Stimulated activated naive B cell treated with anti-CD40 and anti-IgM and Interleukin-4, amounts not matched to agents 10 μg/mL and 1 μg/mL and 100 μg/mL, for 72 hours (primary cell): ENCODE data around the gene BRSK2.

Experiments
- ATAC-seq, 2 donors: fragments of 150-1000 bp; cut with Tn5 transposase; replicated peaks; 2 replicates each; pipeline ENCODE4 v1.10.0; 2021; ENCODE audit warnings: moderate library complexity in 1 of 2
- DNase-seq: peaks from one replicate; pipeline ENCODE4 v3.0.0; 2021
- H3K27ac Mint-ChIP-seq: one replicate; pipeline ENCODE4 v1.8.0; 2022; ENCODE audit warnings: mild to moderate bottlenecking, mixed read lengths
- H3K27me3 Mint-ChIP-seq, 2 donors: one replicate each; pipeline ENCODE4 v1.8.0; 2022; ENCODE audit warnings: mixed read lengths in 2 of 2
- H3K36me3 Mint-ChIP-seq, 2 donors: one replicate each; pipeline ENCODE4 v1.8.0; 2022; ENCODE audit warnings: mixed read lengths in 2 of 2, mild to moderate bottlenecking in 1 of 2
- H3K4me1 Mint-ChIP-seq, 2 donors: one replicate each; pipeline ENCODE4 v1.8.0; 2022; ENCODE audit warnings: mixed read lengths in 2 of 2, mild to moderate bottlenecking in 1 of 2
- H3K4me3 Mint-ChIP-seq, 2 donors: one replicate each; pipeline ENCODE4 v1.8.0; 2022; ENCODE audit warnings: mild to moderate bottlenecking in 2 of 2, mixed read lengths in 2 of 2, moderate library complexity in 1 of 2
- H3K9me3 Mint-ChIP-seq, 2 donors: one replicate each; pipeline ENCODE4 v1.8.0; 2022; ENCODE audit warnings: mixed read lengths in 2 of 2, mild to moderate bottlenecking in 1 of 2

Gene BRSK2

DNA sequence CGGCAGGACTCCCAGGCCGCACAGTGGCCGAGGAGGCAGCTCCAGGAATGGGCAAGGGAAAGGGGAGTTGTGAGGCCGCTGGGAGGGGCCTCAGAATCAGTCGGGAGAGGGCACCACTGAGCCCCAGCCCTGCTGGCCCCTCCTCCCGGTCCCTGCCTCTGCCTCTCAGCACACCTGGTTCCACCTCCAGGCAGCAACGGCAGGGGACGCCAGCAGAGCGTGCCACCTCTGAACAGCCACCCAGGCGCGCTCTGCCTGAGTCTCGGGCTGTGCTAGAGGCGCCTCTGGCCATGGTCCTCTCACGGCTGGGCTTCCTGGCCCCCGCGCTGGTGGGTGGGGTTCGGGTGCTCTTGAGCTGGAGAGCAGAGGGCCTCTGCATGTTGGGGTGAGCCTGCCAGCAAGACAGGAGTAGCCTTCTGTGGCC, 63.9 kb downstream of the BRSK2 start:
- Mint-ChIP-seq H3K9me3 (no peaks in the 10 kb centered on the region), H3K27me3 (no peaks in the 10 kb centered on the region)

DNA sequence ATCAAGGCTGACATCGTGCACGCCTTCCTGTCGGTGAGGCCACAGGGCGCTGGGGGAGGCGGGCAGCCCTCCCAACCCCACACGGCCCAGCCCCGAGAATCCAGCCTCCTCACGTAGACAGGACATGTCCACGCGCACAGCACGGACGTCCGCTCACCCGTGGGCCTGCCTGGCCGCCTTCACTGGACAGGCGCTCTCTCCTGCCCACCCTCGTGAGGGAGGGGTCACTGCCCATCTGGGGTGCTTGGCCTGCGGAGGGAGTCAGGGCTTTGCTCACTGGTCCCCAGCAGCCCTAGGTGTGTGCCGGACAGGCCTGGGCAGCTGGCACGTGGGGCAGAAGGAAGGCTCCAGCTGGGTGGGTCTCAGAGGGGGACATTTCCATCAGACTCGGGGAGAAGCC, 64.8 kb downstream of the BRSK2 start:
- H3K36me3 Mint-ChIP-seq, result no peaks in the 10 kb centered on the region
- H3K4me1 Mint-ChIP-seq, result peaks cover 4 to 6% of the 10 kb centered on the region in 2 donors
- no peak for DNase-seq
- H3K27me3 Mint-ChIP-seq, result no peaks in the 10 kb centered on the region
- H3K4me3 Mint-ChIP-seq, result no peak overlapping the region
- no peak for ATAC-seq
- H3K9me3 Mint-ChIP-seq, result no peaks in the 10 kb centered on the region
- H3K27ac Mint-ChIP-seq, result no peak overlapping the region

More for the DNA sequence above, 63.9 kb downstream of the BRSK2 start:
- Mint-ChIP-seq H3K4me3 (no peak overlapping the region), H3K4me1 (peaks cover 6 to 10% of the 10 kb centered on the region in 2 donors), H3K36me3 (no peaks in the 10 kb centered on the region), H3K27ac (no peak overlapping the region)
- DNase-seq, result peak; percentile 25
- peak; percentile 83 to 87 for ATAC-seq

DNA sequence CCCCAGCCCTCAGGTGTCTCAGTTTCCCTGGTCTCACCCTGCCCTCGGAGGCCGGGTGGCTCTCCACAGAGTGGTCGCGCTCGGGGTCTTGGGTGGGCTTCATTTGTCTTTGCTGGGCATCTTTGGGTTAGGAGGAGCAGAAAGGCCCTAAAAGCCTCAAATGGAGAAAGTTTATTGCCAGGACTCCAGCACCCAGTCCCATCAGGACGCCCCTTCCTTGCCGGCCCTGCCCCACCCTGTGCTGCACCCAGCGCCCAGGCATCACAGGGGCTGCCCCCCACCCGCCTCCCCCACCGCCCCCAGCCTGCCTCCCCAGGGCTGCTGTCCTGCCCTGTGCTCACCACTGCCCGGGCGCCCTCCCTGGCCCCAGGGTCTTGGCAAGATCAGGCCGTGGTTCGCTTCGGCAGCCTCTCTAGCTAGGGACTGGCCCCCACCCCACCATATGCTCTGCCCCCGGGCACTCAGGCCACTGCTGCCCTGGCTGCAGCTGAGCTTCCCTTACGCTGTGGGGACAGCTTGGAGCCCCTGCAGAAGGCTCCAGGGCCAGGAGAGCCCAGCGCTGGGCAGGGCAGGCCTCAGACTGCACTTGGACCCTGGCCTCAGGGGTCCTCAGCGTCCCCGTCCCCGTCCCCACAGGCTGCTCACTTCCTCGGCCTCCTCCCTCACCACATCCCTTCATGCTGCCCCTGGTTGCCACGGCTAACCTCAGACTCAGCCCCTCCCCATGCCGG, 65.5 kb downstream of the BRSK2 start:
- H3K4me1 Mint-ChIP-seq, result peaks cover 4 to 6% of the 10 kb centered on the region in 2 donors
- no peaks in the 10 kb centered on the region for H3K9me3 Mint-ChIP-seq
- ATAC-seq (no peak), DNase-seq (no peak)
- no peak overlapping the region for H3K4me3 Mint-ChIP-seq
- no peaks in the 10 kb centered on the region for H3K36me3 Mint-ChIP-seq
- no peak overlapping the region for H3K27ac Mint-ChIP-seq
- no peaks in the 10 kb centered on the region for H3K27me3 Mint-ChIP-seq

DNA sequence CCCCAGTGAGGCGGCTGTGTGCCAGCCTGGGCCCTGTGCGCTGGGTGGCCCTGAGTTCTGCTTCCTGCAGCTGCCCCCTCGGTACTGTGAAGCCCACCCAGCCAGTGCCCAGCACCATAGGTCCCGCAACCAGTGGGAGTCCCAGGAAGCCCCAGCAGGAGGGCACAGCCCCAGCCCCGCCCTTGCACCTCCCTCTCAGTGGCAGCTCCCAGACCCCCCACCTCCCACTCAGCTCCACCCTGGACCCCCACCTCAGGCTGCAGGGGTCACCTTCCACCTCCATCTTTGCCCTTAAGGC, 66.0 kb downstream of the BRSK2 start:
- H3K27me3 Mint-ChIP-seq, result no peaks in the 10 kb centered on the region
- ATAC-seq, result no peak
- no peaks in the 10 kb centered on the region for H3K36me3 Mint-ChIP-seq
- DNase-seq, result no peak
- peaks cover 4 to 6% of the 10 kb centered on the region in 2 donors for H3K4me1 Mint-ChIP-seq
- H3K4me3 Mint-ChIP-seq, result no peak overlapping the region
- H3K27ac Mint-ChIP-seq, result no peak overlapping the region
- no peaks in the 10 kb centered on the region for H3K9me3 Mint-ChIP-seq

DNA sequence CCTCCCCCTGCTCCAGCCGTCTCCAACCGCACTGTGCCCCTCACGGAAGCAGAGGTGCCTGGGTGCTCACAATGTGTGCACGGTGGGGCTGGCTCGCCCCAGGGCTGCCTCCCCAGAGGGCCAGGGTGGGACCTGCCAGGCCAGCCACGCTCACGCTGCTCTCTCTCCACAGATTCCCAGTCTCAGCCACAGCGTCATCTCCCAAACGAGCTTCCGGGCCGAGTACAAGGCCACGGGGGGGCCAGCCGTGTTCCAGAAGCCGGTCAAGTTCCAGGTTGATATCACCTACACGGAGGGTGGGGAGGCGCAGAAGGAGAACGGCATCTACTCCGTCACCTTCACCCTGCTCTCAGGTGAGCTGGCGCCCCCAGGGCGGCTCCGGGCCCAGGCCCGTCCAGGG, 66.4 kb downstream of the BRSK2 start:
- no peak overlapping the region for H3K4me3 Mint-ChIP-seq
- no peaks in the 10 kb centered on the region for H3K27me3 Mint-ChIP-seq
- ATAC-seq (no peak), DNase-seq (no peak)
- H3K4me1 Mint-ChIP-seq, result peaks cover 4 to 6% of the 10 kb centered on the region in 2 donors
- H3K36me3 Mint-ChIP-seq, result no peaks in the 10 kb centered on the region
- no peaks in the 10 kb centered on the region for H3K9me3 Mint-ChIP-seq
- H3K27ac Mint-ChIP-seq, result no peak overlapping the region

DNA sequence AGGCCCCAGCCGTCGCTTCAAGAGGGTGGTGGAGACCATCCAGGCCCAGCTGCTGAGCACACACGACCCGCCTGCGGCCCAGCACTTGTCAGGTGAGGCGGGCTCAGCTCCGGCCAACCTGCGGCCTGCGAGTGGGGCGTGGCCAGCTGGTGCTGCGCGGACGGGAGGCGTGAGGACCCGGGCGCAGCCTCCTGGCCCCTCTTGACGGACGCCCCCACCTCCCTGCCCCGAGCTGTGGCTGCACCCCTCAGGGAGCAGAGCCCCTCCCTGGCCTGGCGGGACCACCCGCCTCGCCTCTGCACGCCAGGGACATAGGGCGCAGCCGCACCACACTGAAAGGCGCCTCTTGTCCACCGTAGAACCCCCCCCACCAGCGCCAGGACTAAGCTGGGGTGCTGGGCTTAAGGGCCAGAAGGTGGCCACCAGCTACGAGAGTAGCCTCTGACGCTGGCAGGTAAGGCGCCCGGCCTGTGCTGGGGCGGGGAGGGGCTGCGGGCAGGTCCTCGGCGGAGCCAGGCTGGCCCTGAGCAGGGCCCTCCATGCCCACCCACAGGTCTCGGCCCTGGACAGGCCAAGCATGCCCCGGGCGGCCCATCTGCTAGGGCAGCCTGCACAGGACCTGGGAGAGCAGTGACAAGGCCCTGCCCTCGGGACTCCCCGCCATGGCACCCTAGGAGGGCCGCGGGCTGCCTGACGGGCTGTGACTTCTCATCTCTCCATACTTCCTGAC, 67.0 kb downstream of the BRSK2 start:
- ATAC-seq (no peak), DNase-seq (no peak)
- H3K4me1 Mint-ChIP-seq, result peaks cover 4 to 6% of the 10 kb centered on the region in 2 donors
- no peaks in the 10 kb centered on the region for H3K9me3 Mint-ChIP-seq
- peaks cover 0 to 2% of the 10 kb centered on the region in 2 donors for H3K36me3 Mint-ChIP-seq
- H3K27me3 Mint-ChIP-seq, result no peaks in the 10 kb centered on the region
- no peak overlapping the region for H3K27ac Mint-ChIP-seq
- no peak overlapping the region for H3K4me3 Mint-ChIP-seq

DNA sequence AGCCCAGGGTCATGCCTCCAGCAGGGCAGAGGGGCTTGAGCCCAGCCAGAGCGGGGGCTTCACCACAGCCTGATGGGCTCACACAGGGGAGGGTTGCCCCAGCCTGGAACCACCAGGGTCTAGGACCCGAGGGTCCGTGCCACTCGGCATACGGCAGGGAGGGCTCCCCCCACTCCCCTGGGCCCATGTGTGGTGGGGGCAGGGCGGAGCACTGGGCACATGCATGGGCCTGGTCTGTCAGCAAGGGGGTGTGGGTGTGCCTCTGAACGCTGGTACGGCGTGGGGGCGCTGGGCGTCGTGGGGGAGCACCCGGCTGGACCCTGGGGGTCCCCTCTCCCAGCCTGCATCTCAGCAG, 67.6 kb downstream of the BRSK2 start:
- no peak for ATAC-seq
- H3K27ac Mint-ChIP-seq, result no peak overlapping the region
- H3K27me3 Mint-ChIP-seq, result no peaks in the 10 kb centered on the region
- H3K9me3 Mint-ChIP-seq, result no peaks in the 10 kb centered on the region
- no peak overlapping the region for H3K4me3 Mint-ChIP-seq
- H3K4me1 Mint-ChIP-seq, result peaks cover 4 to 6% of the 10 kb centered on the region in 2 donors
- DNase-seq, result no peak
- peaks cover 0 to 2% of the 10 kb centered on the region in 2 donors for H3K36me3 Mint-ChIP-seq

DNA sequence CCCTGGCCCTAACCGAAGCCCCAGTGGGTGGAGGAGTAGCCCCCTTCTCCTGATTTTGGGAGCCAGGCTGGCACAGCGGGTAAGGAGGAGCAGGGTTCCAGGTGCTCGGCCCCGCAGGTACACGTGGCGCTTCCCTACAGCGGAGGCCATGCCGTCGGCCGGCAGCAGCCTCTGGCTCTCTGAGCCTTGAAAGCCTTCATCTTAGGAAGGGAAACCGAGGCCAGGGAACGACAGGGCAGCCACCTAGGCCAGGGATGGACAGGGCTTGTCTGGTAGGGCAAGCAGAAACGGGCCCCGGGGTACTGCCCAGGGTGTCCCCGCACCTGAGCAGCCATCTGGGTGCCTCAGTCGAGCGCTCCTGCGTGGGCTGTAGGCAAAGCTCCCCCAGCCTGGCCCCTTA, 68.1 kb downstream of the BRSK2 start:
- H3K27ac Mint-ChIP-seq, result no peak overlapping the region
- H3K9me3 Mint-ChIP-seq, result no peaks in the 10 kb centered on the region
- peaks cover 0 to 2% of the 10 kb centered on the region in 2 donors for H3K36me3 Mint-ChIP-seq
- DNase-seq (no peak), ATAC-seq (no peak)
- peaks cover 4 to 6% of the 10 kb centered on the region in 2 donors for H3K4me1 Mint-ChIP-seq
- no peaks in the 10 kb centered on the region for H3K27me3 Mint-ChIP-seq
- H3K4me3 Mint-ChIP-seq, result no peak overlapping the region

DNA sequence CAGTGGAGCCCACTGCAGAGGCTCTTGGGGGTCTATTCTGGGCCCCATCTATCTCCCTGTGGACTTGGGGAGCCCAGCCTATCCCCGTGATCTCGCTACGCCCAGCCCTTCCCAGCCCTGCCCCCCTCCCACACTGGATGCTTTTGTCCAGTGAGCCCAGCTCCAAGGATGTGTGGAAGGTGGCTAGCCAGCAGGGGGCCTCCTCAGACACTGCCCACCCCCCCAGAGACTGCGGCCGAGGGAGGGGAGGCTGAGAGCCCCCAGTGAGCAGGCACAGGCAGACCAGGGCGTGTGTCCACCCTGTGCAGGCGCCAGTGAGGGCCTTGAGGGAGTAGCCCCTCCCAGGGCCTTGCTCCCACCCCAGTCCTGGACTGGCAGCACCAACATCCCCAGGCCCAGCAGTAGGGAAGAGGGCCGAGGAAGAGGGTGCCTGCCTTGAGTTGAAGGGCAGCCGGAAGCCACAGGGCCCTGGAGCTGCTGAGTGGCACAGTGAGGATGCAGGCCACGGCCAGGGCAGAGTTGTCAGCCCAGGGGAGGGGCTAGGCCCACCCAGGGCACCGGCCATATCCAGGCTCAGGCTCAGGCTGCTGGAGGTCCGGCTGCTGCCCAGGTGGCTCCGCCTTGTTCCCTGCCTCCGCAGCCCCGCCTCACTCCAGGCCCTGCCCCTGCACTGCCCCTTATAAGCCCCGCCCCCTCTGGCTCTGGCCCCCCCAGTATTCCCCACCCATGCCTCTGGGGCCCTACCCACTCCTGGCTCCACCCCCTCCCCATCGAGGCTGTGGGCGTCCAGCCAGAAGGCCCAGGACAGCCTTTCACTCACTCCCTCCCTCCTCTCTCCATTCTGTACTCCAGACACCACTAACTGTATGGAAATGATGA, 68.8 kb downstream of the BRSK2 start:
- DNase-seq (no peak), ATAC-seq (no peak)
- Mint-ChIP-seq H3K9me3 (no peaks in the 10 kb centered on the region), H3K27ac (no peak overlapping the region), H3K36me3 (peaks cover 0 to 2% of the 10 kb centered on the region in 2 donors), H3K4me3 (no peak overlapping the region), H3K27me3 (no peaks in the 10 kb centered on the region), H3K4me1 (peaks cover 0 to under 1% of the 10 kb centered on the region in 2 donors)

DNA sequence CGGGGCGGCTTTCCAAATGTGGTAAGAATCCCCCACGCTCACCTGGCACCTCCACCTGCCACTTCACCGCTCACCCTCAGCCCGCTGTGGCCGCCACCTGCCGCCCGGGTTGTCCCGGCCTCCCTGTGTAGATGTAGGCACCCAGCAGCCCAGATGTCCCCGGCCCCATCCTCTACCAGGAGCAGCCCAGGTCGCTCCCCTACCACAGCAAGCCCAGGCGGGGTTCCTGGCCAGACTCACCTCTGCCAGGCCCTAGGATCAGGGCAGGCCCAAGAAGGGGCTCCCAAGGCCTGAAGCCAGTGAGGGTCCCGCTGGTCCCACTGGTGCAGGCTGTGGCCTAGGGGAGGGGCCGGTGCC, 69.5 kb downstream of the BRSK2 start:
- no peak overlapping the region for H3K27ac Mint-ChIP-seq
- H3K4me3 Mint-ChIP-seq, result no peak overlapping the region
- ATAC-seq, result no peak

DNA sequence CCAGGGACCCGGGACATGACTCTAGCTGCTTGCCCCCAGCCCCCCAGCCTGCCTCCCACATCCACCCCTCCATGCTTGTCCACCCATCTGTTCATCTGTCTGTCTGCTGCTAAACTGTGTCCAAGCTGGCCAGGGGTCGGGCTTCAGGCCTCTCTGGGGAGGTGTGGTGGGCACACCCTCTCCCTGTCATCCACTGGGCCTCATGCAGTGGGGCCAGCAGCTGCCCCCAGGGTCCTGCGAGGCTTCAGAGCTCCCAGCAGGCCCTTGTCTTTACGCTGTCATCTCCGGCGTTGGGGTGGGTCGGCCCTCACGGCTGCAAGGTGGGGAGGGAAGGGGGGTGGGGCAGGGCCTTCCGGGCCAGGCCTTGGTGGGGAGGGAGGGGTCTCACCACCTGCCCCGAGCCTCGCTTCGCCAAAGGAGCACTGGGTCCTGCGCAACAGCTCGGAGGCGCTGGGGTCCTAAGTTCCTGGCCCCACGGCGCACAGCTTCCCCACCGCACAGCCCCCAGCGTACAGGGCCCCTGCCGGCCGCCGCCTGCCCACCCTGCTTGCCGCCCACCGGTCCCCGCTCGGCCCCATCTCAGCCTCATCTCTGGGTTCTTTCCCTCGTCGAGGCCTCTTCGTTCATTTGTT, 70.1 kb downstream of the BRSK2 start:
- H3K36me3 Mint-ChIP-seq, result peaks cover 2 to 7% of the 10 kb centered on the region in 2 donors
- no peak overlapping the region for H3K27ac Mint-ChIP-seq
- no peaks in the 10 kb centered on the region for H3K4me1 Mint-ChIP-seq
- no peak overlapping the region for H3K4me3 Mint-ChIP-seq
- no peaks in the 10 kb centered on the region for H3K9me3 Mint-ChIP-seq
- H3K27me3 Mint-ChIP-seq, result no peaks in the 10 kb centered on the region
- DNase-seq (no peak), ATAC-seq (no peak)

More for the DNA sequence above, 69.5 kb downstream of the BRSK2 start:
- H3K36me3 Mint-ChIP-seq, result peaks cover 2 to 3% of the 10 kb centered on the region in 2 donors
- DNase-seq, result no peak
- no peaks in the 10 kb centered on the region for H3K4me1 Mint-ChIP-seq
- H3K27me3 Mint-ChIP-seq, result no peaks in the 10 kb centered on the region
- H3K9me3 Mint-ChIP-seq, result no peaks in the 10 kb centered on the region

DNA sequence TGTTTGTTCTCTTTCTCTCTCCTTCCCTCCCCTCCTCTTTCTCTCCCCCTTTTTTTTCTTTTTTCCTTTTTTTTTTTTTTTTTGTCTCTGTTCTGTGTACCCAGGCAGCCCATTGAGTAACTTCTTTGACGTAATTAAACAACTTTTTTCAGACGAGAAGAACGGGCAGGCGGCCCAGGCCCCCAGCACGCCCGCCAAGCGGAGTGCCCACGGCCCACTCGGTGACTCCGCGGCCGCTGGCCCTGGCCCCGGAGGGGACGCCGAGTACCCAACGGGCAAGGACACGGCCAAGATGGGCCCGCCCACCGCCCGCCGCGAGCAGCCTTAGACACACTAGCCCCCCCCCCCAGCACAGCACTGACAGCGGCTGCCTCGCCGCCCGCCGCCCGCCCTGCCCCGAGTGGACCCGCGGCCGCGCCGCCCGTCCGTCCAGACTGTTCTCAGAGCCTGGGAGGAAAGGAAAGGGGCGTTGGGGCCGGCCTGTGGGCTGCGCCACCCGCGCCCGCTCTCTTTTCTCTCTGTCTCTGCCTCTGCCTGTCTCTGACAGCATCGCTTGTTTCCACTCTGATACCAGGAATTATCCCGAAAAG, 70.8 kb downstream of the BRSK2 start:
- Mint-ChIP-seq H3K36me3 (peaks cover 7 to 13% of the 10 kb centered on the region in 2 donors), H3K27ac (no peak overlapping the region), H3K4me3 (no peak overlapping the region), H3K27me3 (no peaks in the 10 kb centered on the region), H3K9me3 (no peaks in the 10 kb centered on the region), H3K4me1 (no peaks in the 10 kb centered on the region)
- no peak for DNase-seq
- no peak for ATAC-seq

DNA sequence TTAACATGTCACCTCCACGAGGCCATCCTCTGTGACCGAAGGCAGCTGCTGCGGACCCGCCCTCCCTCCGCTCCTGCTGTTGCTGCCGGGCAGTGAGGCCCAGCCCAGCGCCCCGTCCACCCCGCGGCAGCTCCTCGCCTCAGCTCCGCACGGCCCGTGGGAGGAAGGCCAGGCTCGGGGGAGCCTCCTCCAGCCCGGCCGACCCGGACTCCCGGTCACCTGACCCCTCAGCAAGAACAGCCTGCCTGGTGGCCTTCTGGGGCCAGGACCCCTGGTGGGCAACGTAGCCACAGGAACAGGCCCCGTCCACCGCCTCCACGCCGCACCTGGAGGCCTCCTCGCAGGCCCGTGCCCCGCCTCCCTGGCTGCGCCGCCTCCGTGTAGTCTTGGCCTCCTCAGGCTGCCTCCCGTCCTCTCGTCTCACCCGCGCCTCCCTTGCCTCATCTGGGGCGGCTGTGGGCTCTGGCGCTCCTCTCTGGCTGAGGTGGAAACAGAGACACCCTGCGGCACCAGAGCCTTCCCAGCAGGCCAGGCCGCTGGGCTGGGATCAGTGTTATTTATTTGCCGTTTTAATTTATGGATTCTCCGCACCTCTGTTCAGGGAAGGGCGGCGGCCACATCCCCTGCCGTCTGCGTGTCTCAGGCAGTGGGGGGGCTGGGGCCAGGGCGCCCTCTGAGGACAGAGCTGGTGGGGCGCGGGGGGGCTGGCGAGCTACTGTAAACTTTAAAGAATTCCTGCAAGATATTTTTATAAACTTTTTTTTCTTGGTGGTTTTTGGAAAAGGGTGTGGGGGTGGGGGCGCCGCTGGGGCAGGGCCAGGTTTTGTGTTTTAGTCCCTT, 71.5 kb downstream of the BRSK2 start:
- no peak overlapping the region for H3K4me3 Mint-ChIP-seq
- no peaks in the 10 kb centered on the region for H3K9me3 Mint-ChIP-seq
- H3K27ac Mint-ChIP-seq, result no peak overlapping the region
- H3K36me3 Mint-ChIP-seq, result peaks cover 10 to 21% of the 10 kb centered on the region in 2 donors
- H3K4me1 Mint-ChIP-seq, result no peaks in the 10 kb centered on the region
- DNase-seq (no peak), ATAC-seq (no peak)
- H3K27me3 Mint-ChIP-seq, result no peaks in the 10 kb centered on the region
